Breast epithelium (tissue), 4 donors: ENCODE measurements around the gene HELZ2. TPM values are rescaled to one million over a fixed set of nuclear protein-coding genes. Genes with fewer than 3 reads are reported as not detected.

ENCODE experiments used
- DNase-seq, 2 donors: peaks; one replicate each; pipeline ENCODE4 v3.0.0-alpha.2; 2019; ENCODE audit warnings: low spot score in 2 of 2
- H3K27ac ChIP-seq, 2 donors: fragments of 200-600 bp; sonication (generic) in 1 of 2; one replicate each; pipeline ENCODE4 v1.5.1; 2016 to 2019; ENCODE audit warnings: mild to moderate bottlenecking in 1 of 2
- H3K27me3 ChIP-seq, 2 donors: fragments of 200-600 bp; sonication (generic) in 1 of 2; one replicate each; pipeline versions ENCODE4 v1.5.1 to v1.6.0; 2017 to 2019; ENCODE audit warnings: control low read depth in 1 of 2, mild to moderate bottlenecking in 1 of 2
- H3K36me3 ChIP-seq: fragments of 200-600 bp; one replicate; pipeline ENCODE4 v1.5.1; 2019
- H3K4me1 ChIP-seq, 2 donors: fragments of 200-600 bp; sonication (generic); one replicate each; pipeline ENCODE4 v1.5.1; 2016 to 2019; ENCODE audit warnings: control low read depth in 1 of 2
- H3K4me3 ChIP-seq, 3 donors: fragments of 200-600 bp; sonication (generic); 1 replicate in 2 of 3; 2 replicates in 1 of 3; pipeline ENCODE4 v1.5.1; 2016 to 2019; ENCODE audit warnings: mild to moderate bottlenecking in 3 of 3, moderate library complexity in 2 of 3
- H3K9me3 ChIP-seq, 2 donors: fragments of 200-600 bp; sonication (generic) in 1 of 2; one replicate each; pipeline ENCODE4 v1.5.1; 2016 to 2019; ENCODE audit warnings: control low read depth in 1 of 2
- CTCF ChIP-seq, 3 donors: fragments of 450-650 bp; IDR thresholded peaks; one replicate each; pipeline ENCODE4 v1.5.1; 2016 to 2017; ENCODE audit warnings: antibody characterized with exemption in 3 of 3, mild to moderate bottlenecking in 3 of 3, moderate library complexity in 3 of 3
- POLR2A ChIP-seq: fragments of 450-650 bp; IDR thresholded peaks from one replicate; pipeline ENCODE4 v1.6.1; 2016; ENCODE audit warnings: antibody characterized with exemption, mild to moderate bottlenecking, moderate library complexity
- POLR2AphosphoS5 ChIP-seq, 3 donors: sonication (generic); formaldehyde crosslinking; IDR thresholded peaks; one replicate each; pipeline ENCODE4 v1.6.1; 2017; ENCODE audit warnings: antibody characterized with exemption in 3 of 3
- intact Hi-C: fragments of 100-400 bp; cut with DNase I; formaldehyde crosslinking; loops from one replicate; pipeline ENCODE4 v1.15.1; 2023; ENCODE audit warnings: low total_unique reads
- total RNA-seq, 3 donors: library from RNA; depleted of rRNA; stranded (reverse); fragments of >200 nt; gene quantifications; one replicate each; pipeline ENCODE4 v1.1.0, GENCODE V29; 2016

Gene HELZ2
- total RNA-seq, 3 donors from 2014 or later, result 9.9 to 22.6 (median 20.3) TPM

- TF ChIP-seq POLR2AphosphoS5 (IDR thresholded peaks at IDR 0.05) (no peak), CTCF (IDR thresholded peaks at IDR 0.05) (no peak), POLR2A (no peak)
- intact Hi-C loops, result loop anchor here (5.0 to 10.0 kb wide), 2 partner anchors 95 to 433 kb away; no protein-coding TSS in a partner anchor
- DNase-seq, result no peak
- peaks cover 9 to 10% of the 10 kb centered on the region in 2 donors for H3K4me1 ChIP-seq
- no peaks in the 10 kb centered on the region for H3K36me3 ChIP-seq
- H3K27me3 ChIP-seq, result peaks cover 2 to 3% of the 10 kb centered on the region in 2 donors
- H3K27ac ChIP-seq, result peak overlapping the region in 1 of 2 donors; percentile 85
- no peaks in the 10 kb centered on the region for H3K9me3 ChIP-seq
- H3K4me3 ChIP-seq, result no peak overlapping the region
These were observed 34.3 kb downstream of the HELZ2 start for GRCh38 chr20:63539441-63540370.

GRCh38 chr20:63539092-63539430 lies 35.0 kb downstream of the HELZ2 start:
- TF ChIP-seq POLR2AphosphoS5 (IDR thresholded peaks at IDR 0.05), result no peak
- no peak for TF ChIP-seq CTCF (IDR thresholded peaks at IDR 0.05)
- no peak for TF ChIP-seq POLR2A
- intact Hi-C loops, result loop anchor here (5.0 to 10.0 kb wide), 2 partner anchors 96 to 433 kb away; no protein-coding TSS in a partner anchor
- DNase-seq, result no peak
- Histone ChIP-seq H3K9me3 (no peaks in the 10 kb centered on the region), H3K4me1 (peaks cover 10 to 16% of the 10 kb centered on the region in 2 donors), H3K27me3 (peaks cover 4 to 5% of the 10 kb centered on the region in 2 donors), H3K27ac (peak overlapping the region; percentile 84 to 85), H3K36me3 (no peaks in the 10 kb centered on the region), H3K4me3 (no peak overlapping the region)

GRCh38 chr20:63538204-63539091 lies 35.6 kb downstream of the HELZ2 start:
- DNase-seq, result peak; percentile 88 to 91
- TF ChIP-seq CTCF (IDR thresholded peaks at IDR 0.05) (peak in 1 of 3 donors; percentile 8), POLR2A (no peak), POLR2AphosphoS5 (IDR thresholded peaks at IDR 0.05) (no peak)
- H3K27ac ChIP-seq, result peak overlapping the region; percentile 84 to 85
- peak overlapping the region in 2 of 3 donors; percentile 37 to 53 for H3K4me3 ChIP-seq
- peaks cover 10 to 17% of the 10 kb centered on the region in 2 donors for H3K4me1 ChIP-seq
- intact Hi-C loops, result loop anchor here (5.0 to 10.0 kb wide), 2 partner anchors 96 to 434 kb away; no protein-coding TSS in a partner anchor
- no peaks in the 10 kb centered on the region for H3K9me3 ChIP-seq
- peaks cover 4 to 10% of the 10 kb centered on the region in 2 donors for H3K27me3 ChIP-seq
- H3K36me3 ChIP-seq, result no peaks in the 10 kb centered on the region

- intact Hi-C loops, result loop anchor here (5.0 to 10.0 kb wide), 2 partner anchors 97 to 435 kb away; no protein-coding TSS in a partner anchor
- H3K27me3 ChIP-seq, result peaks cover 4 to 10% of the 10 kb centered on the region in 2 donors
- peak overlapping the region; percentile 17 to 53 (median 37) for H3K4me3 ChIP-seq
- peak overlapping the region; percentile 84 to 85 for H3K27ac ChIP-seq
- no peaks in the 10 kb centered on the region for H3K36me3 ChIP-seq
- peaks cover 10 to 17% of the 10 kb centered on the region in 2 donors for H3K4me1 ChIP-seq
- DNase-seq, result peak; percentile 82 to 89
- H3K9me3 ChIP-seq, result no peaks in the 10 kb centered on the region
- TF ChIP-seq POLR2A (no peak), CTCF (IDR thresholded peaks at IDR 0.05) (peak; percentile 89 to 98 (median 98)), POLR2AphosphoS5 (IDR thresholded peaks at IDR 0.05) (peak; percentile 32 to 61 (median 48))
These were observed 36.4 kb downstream of the HELZ2 start for GRCh38 chr20:63537525-63538203.
